ENCODE measurements around the gene SYT5.

DNA sequence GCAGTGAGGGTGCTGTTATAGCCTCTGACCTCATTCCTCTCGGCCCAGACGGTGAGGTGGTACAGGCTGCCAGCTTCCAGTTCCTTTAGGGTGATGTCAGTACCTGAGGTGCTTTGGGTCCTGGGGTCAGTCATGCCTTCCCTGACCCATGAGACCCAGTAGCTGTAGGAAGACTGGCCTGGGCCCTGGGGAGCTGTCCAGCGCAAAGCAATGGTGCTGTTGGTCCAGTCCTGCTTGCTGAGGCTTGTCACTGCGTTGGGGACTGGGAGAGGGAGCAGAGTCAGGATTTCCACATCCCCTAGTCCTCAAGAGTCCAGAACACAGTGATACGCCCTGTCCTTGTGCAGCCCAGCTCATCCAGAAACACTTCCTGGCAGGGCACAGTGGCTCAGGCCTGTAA is 18.6 kb upstream of the SYT5 start:
- TF ChIP-seq, protein P1, sequence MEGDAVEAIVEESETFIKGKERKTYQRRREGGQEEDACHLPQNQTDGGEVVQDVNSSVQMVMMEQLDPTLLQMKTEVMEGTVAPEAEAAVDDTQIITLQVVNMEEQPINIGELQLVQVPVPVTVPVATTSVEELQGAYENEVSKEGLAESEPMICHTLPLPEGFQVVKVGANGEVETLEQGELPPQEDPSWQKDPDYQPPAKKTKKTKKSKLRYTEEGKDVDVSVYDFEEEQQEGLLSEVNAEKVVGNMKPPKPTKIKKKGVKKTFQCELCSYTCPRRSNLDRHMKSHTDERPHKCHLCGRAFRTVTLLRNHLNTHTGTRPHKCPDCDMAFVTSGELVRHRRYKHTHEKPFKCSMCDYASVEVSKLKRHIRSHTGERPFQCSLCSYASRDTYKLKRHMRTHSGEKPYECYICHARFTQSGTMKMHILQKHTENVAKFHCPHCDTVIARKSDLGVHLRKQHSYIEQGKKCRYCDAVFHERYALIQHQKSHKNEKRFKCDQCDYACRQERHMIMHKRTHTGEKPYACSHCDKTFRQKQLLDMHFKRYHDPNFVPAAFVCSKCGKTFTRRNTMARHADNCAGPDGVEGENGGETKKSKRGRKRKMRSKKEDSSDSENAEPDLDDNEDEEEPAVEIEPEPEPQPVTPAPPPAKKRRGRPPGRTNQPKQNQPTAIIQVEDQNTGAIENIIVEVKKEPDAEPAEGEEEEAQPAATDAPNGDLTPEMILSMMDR (conservative IDR thresholded peaks at IDR 0.05 in 1 of 2, IDR thresholded peaks at IDR 0.05 in 1 of 2; ENCODE audit: low read depth in 1 of 2, low read length in 2 of 2) = no peak
- no peak for TF ChIP-seq EZH2 (IDR thresholded peaks at IDR 0.05; ENCODE audit: low read length, missing control alignments)
